Activated effector memory CD4-positive, alpha-beta T cell treated with anti-CD3 and anti-CD28 coated beads, Interleukin-2, amount 50 U/mL, for 16 hours (primary cell): ENCODE measurements around the gene AGBL3.
"Not testable (repeated sequence)": the region's sequence is repeated elsewhere in the genome, so short reads cannot be mapped to it uniquely, and the experiment has no call there.

ENCODE experiments used
- DNase-seq: peaks from one replicate; pipeline ENCODE4 v3.0.0-alpha.2; 2020

The AGBL3 gene

GRCh38 chr7:135078051-135078450, 91.7 kb downstream of the AGBL3 start:
- no peak for DNase-seq

- no peak for DNase-seq
Observed at GRCh38 chr7:135079068-135079467, 92.8 kb downstream of the AGBL3 start.

GRCh38 chr7:135083005-135083404, 96.7 kb downstream of the AGBL3 start:
- DNase-seq: no peak

- no peak for DNase-seq
Observed at GRCh38 chr7:135088566-135088965, 102.3 kb downstream of the AGBL3 start.

- no peak for DNase-seq
Observed at GRCh38 chr7:135091717-135092116, 105.4 kb downstream of the AGBL3 start.

GRCh38 chr7:135094472-135095237, 108.3 kb downstream of the AGBL3 start:
- DNase-seq: no peak

GRCh38 chr7:135095450-135095849, 109.1 kb downstream of the AGBL3 start:
- no peak for DNase-seq

GRCh38 chr7:135098391-135098790, 112.1 kb downstream of the AGBL3 start:
- no peak for DNase-seq

- DNase-seq: no peak
Observed at GRCh38 chr7:135100856-135101255, 114.5 kb downstream of the AGBL3 start.

- DNase-seq: no peak
Observed at GRCh38 chr7:135102372-135102771, 116.1 kb downstream of the AGBL3 start.

GRCh38 chr7:135109562-135109961, 123.3 kb downstream of the AGBL3 start:
- no peak for DNase-seq

- DNase-seq: no peak
Observed at GRCh38 chr7:135109976-135110375, 123.7 kb downstream of the AGBL3 start.

- no peak for DNase-seq
Observed at GRCh38 chr7:135111379-135111778, 125.1 kb downstream of the AGBL3 start.

- no peak for DNase-seq
Observed at GRCh38 chr7:135114622-135115021, 128.3 kb downstream of the AGBL3 start.

- DNase-seq: no peak
Observed at GRCh38 chr7:135117096-135117495, 130.8 kb downstream of the AGBL3 start.

GRCh38 chr7:135121868-135122267, 135.6 kb downstream of the AGBL3 start:
- DNase-seq: no peak

- DNase-seq: not testable (repeated sequence)
Observed at GRCh38 chr7:135124631-135125030, 138.3 kb downstream of the AGBL3 start.

- DNase-seq: no peak
Observed at GRCh38 chr7:135128931-135129330, 142.6 kb downstream of the AGBL3 start.

GRCh38 chr7:135129579-135129978, 143.3 kb downstream of the AGBL3 start:
- DNase-seq: no peak

GRCh38 chr7:135143885-135144668, 157.8 kb downstream of the AGBL3 start:
- DNase-seq: no peak

- no peak for DNase-seq
Observed at GRCh38 chr7:135147341-135147898, 161.1 kb downstream of the AGBL3 start.

- DNase-seq: peak; percentile 84
Observed at GRCh38 chr7:135147899-135148721, 161.8 kb downstream of the AGBL3 start, which contains the start of gene TMEM140. Gene TMEM140, plus strand, starts transcription at chr7:135148072. Its CDS starts 16,370 bp downstream, at chr7:135164442.
